ENCODE results near the gene OR4D2. TPM values are rescaled to one million over a fixed set of nuclear protein-coding genes. Genes with fewer than 3 reads are reported as not detected.

Gene OR4D2
- total RNA-seq = not detected in 2 replicates

GRCh38 chr17:58166682-58167081 is at the start of gene OR4D2:
Gene OR4D2, plus strand, starts transcription at chr17:58166982. Its CDS starts 2,674 bp downstream, at chr17:58169656.

GRCh38 chr17:58147930-58148434 is 18.8 kb upstream of the OR4D2 start, which contains the start of gene OR4D1:
Gene OR4D1, plus strand, starts transcription at chr17:58148384. Its CDS starts 6,770 bp downstream, at chr17:58155154.

GRCh38 chr17:58192612-58193011 is 25.8 kb downstream of the OR4D2 start, which contains the start of gene EPX:
Gene EPX, plus strand, starts transcription at chr17:58192726. Its CDS starts 121 bp downstream, at chr17:58192847.

GRCh38 chr17:58219007-58219788 is 52.4 kb downstream of the OR4D2 start, which contains the start of gene MKS1:
Gene MKS1, minus strand, starts transcription at chr17:58219255. Its CDS starts 25 bp downstream, at chr17:58219230.

Other genes with a start within 250 kb of the OR4D2 start
- 21.7 and 28.7 TPM in 2 replicates for gene CUEDC1, start 211.6 kb upstream of the OR4D2 start, total RNA-seq
- gene VEZF1, start 178.7 kb upstream of the OR4D2 start, total RNA-seq = 63.2 and 75.8 TPM in 2 replicates
- 174 and 277 TPM in 2 replicates for gene SRSF1, start 159.7 kb upstream of the OR4D2 start, total RNA-seq
- gene DYNLL2, start 83.6 kb upstream of the OR4D2 start, total RNA-seq = 12.4 and 15.3 TPM in 2 replicates
- not detected in 2 replicates for gene OR4D1, start 18.6 kb upstream of the OR4D2 start, total RNA-seq
- not detected in 2 replicates for gene EPX, start 25.7 kb downstream of the OR4D2 start, total RNA-seq
- gene MKS1, start 52.3 kb downstream of the OR4D2 start, total RNA-seq = 13.4 and 18.8 TPM in 2 replicates
- not detected in 2 replicates for gene LPO, start 71.6 kb downstream of the OR4D2 start, total RNA-seq
- under 0.01 TPM in 1 of 2 replicates, not detected in the other for gene MPO, start 114.0 kb downstream of the OR4D2 start, total RNA-seq
- 0.43 and 15.3 TPM in 2 replicates for gene TSPOAP1, start 161.8 kb downstream of the OR4D2 start, total RNA-seq
- gene SUPT4H1, start 185.2 kb downstream of the OR4D2 start, total RNA-seq = 40.0 and 51.4 TPM in 2 replicates